T-helper 1 cell (primary cell): ENCODE results near the gene NRG4.
"Not testable (repeated sequence)": the region's sequence is repeated elsewhere in the genome, so short reads cannot be mapped to it uniquely, and the experiment has no call there.

Source experiments
- DNase-seq, 5 donors: peaks; one replicate each; pipeline ENCODE4 v3.0.0-alpha.2; 2012 to 2020

The NRG4 gene

GRCh38 chr15:75925440-75925839 is 86.8 kb downstream of the NRG4 start:
- no peak for DNase-seq

- DNase-seq, result no peak
Observed at GRCh38 chr15:75924576-75924975, 87.6 kb downstream of the NRG4 start.

GRCh38 chr15:75923756-75924155 is 88.5 kb downstream of the NRG4 start:
- peak in 1 of 5 donors; percentile 20 for DNase-seq

- peak in 2 of 5 donors; percentile 8 to 39 for DNase-seq
Observed at GRCh38 chr15:75921732-75922703, 90.2 kb downstream of the NRG4 start.

DNA sequence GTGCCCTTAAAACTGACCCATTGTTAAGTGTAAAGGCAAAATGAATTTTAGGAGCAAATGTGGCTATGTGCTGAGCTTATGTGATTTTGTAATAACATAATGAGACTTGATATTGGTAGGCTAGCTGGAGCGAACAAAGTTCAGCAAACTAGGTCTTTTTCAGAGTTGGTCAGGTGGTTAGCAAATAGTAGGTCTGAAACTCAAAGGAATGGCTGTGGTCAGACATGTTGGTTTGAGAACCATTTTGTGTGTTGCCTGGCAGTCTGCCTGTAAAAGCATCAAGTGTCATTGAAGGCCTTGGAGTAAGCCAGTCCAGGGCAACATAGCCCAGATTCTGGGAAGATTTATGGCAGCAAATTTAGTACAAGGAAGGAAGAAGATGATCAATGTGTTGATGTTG is 92.1 kb downstream of the NRG4 start:
- DNase-seq, result no peak

DNA sequence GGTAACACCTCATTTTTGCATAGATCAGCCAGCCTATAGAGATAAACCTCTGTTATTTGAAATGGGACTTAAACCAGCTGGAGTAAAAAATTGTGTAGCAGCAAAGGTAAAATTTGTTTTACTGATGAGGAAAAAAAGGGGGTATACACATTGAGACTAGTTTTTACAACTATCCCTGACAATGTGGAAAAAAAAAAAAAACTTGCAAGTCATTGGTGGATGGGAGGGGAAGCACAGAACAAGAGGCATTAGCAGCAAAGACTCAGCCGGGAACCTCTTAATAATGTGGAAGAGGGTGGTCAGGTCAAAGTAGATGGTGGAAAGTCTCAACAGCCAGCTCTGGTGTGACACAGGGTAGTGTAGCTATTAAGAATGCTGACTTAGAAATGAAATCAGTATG is 94.1 kb downstream of the NRG4 start:
- no peak for DNase-seq

DNA sequence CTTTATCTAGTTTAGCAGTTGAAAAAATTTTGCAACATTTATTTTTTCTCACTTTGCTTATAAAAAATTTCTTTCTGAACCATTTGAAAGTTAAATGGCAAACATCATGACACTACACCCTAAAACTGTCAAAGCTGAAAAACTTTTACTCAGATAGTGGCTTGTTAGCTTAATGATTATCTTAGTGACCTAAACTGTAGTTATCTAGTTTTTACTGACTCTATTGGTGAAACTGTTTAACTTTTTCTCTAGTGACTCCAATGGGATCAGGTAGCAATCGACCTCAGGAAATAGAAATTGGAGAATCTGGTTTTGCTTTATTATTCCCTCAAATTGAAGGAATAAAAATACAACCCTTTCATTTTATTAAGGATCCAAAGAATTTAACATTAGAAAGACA is 95.2 kb downstream of the NRG4 start:
- DNase-seq, result no peak

DNA sequence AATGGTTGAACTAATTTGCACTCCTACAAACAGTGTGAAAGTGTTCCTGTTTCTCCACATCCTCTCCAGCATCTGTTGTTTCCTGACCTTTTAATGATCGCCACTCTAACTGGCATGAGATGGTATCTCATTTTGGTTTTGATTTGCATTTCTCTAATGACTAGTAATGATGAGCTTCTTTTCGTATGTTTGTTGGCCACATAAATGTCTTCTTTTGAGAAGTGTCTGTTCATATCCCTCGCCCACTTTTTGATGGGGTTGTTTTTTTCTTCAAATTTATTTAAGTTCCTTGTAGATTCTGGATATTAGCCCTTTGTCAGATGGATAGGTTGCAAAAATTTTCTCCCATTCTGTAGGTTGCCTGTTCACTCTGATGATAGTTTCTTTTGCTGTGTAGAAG is 101.9 kb downstream of the NRG4 start:
- not testable (repeated sequence) for DNase-seq

DNA sequence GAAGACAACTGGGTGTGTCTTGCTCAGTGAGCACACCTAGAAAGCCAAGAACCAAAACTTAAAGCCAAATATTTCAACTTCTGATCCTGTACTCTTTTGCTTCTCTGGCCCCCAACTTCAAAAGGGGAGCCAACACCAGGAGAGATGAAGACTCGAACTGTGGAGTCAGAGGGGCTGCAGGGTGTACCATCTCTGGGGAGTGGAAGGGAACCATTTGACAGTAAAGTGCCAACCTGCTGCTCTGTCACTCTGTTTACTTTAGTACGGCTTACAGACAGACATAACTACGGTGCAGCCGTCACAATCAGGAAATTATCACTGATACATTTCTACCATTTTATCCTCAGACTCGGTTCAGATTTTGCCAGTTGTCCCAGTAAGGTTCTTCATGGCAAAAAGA is 107.0 kb downstream of the NRG4 start:
- DNase-seq, result no peak

GRCh38 chr15:75903331-75904239 is 108.6 kb downstream of the NRG4 start, which contains the start of gene FBXO22:
TSS of gene FBXO22 (plus strand) at chr15:75903878. CDS start at chr15:75903964, 86 bp downstream.
- DNase-seq, result peak; percentile 74 to 94 (median 81)

DNA sequence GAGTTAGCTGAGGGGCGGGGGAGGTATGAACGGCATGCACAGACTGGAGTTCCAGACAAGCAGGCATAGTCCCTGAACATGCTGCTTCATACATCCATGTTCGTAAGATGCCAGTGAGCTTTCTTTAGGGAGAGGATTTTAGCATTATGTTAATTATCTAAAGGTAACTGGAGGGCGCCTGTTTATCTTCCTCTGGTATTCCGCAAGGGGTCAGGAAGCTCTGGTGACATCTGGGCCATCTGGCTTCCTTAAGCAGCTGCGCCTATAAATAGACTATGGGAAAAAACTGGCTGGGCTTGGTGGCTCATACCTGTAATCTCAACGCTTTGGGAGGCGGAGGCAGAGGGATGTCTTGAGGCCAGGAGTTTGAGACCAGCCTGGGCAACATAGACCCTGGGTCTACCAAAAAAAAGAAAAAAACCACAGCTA is 110.1 kb downstream of the NRG4 start:
- DNase-seq, result no peak

GRCh38 chr15:75900577-75900976 is 111.6 kb downstream of the NRG4 start:
- DNase-seq, result no peak

- no peak for DNase-seq
Observed at GRCh38 chr15:75895731-75896130, 116.5 kb downstream of the NRG4 start.

DNA sequence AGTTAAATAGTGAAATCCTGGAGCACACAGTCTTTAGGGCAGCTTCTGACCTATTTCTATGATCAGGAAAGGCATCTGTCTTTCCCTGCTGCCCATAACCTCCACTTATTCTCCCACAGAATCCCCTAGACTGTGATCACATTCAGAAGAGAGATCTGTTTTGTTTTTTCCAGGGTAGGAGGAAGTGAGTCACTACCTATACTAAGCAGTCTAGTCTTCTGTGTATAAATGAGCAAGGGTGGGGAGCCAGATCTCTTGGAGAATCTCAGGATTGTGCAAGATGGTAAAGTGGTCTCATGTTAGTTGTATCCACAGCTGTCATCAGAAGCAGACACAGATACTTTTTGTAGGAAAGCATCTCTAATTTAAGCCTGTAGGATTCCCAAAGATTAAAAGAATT is 120.3 kb downstream of the NRG4 start:
- no peak for DNase-seq
